K562 (cell line): Measurements from ENCODE around the gene TRIM2. TPM values are rescaled to one million over a fixed set of nuclear protein-coding genes. Genes with fewer than 3 reads are reported as not detected.
A peak's percentile ranks its signal among the peaks of the same experiment; 100 is the strongest.

Experiments used
- BCOR ChIP-seq: fragments of 450-650 bp; IDR thresholded peaks from 2 replicates; pipeline ENCODE4 v1.6.1; 2016
- DMBX1 ChIP-seq: fragments of 250-450 bp; sonication (Bioruptor Pico); IDR thresholded peaks from 2 replicates; pipeline ENCODE4 v1.8.0; 2022; ENCODE audit warnings: inconsistent platforms, mild to moderate bottlenecking, moderate library complexity, borderline replicate concordance
- E2F3 ChIP-seq: fragments of 250-450 bp; sonication (Bioruptor Pico); IDR thresholded peaks from 2 replicates; pipeline ENCODE4 v1.4.0; 2020; ENCODE audit warnings: mild to moderate bottlenecking
- EGR1 ChIP-seq: fragments of 450-650 bp; conservative IDR thresholded peaks from 2 replicates; pipeline ENCODE4 v1.6.1; 2017; ENCODE audit warnings: mild to moderate bottlenecking
- HDAC6 ChIP-seq: IDR thresholded peaks from 2 replicates; pipeline ENCODE4 v1.6.1; 2012; ENCODE audit warnings: low read depth, mild to moderate bottlenecking, control low read depth, inconsistent platforms, low read length, moderate library complexity
- HMG20B ChIP-seq: fragments of 250-450 bp; sonication (Bioruptor Pico); IDR thresholded peaks from 2 replicates; pipeline ENCODE4 v1.5.0; 2021; ENCODE audit warnings: mild to moderate bottlenecking
- MAX ChIP-seq: sonication (generic); formaldehyde crosslinking; IDR thresholded peaks from 2 replicates; pipeline ENCODE4 v1.9.0; 2022; ENCODE audit warnings: mild to moderate bottlenecking, missing genetic modification reagents
- MIER1 ChIP-seq: fragments of 450-650 bp; IDR thresholded peaks from 2 replicates; pipeline ENCODE4 v1.6.1; 2016; ENCODE audit warnings: antibody characterized with exemption, mild to moderate bottlenecking, low read depth
- MTA2 ChIP-seq: fragments of 450-650 bp; IDR thresholded peaks from 2 replicates; pipeline ENCODE4 v1.6.1; 2016; ENCODE audit warnings: low read depth
- MXI1 ChIP-seq: IDR thresholded peaks from 2 replicates; pipeline ENCODE4 v1.6.1; 2011; ENCODE audit warnings: low read depth, mild to moderate bottlenecking, improper control_type of control experiment, low read length
- NR0B1 ChIP-seq: fragments of 450-650 bp; IDR thresholded peaks from one replicate; pipeline ENCODE4 v1.6.1; 2018; ENCODE audit warnings: mild to moderate bottlenecking, moderate library complexity; ENCODE audit not compliant: partially characterized antibody
- POLR2AphosphoS2 ChIP-seq: IDR thresholded peaks from 2 replicates; pipeline ENCODE4 v1.6.1; 2012; ENCODE audit warnings: low read length, improper control_type of control experiment
- RAD21 ChIP-seq, 2 experiments: fragments of 250-450 bp in 1 of 2; fragments of 450-650 bp in 1 of 2; sonication (Bioruptor Pico) in 1 of 2; formaldehyde crosslinking in 1 of 2; IDR thresholded peaks in 1 of 2; conservative IDR thresholded peaks in 1 of 2; 2 replicates each; pipeline versions ENCODE4 v1.4.0 to v1.8.0; 2020 to 2022; ENCODE audit warnings: mild to moderate bottlenecking in 2 of 2, moderate library complexity in 1 of 2
- RBM25 ChIP-seq: fragments of 200-400 bp; formaldehyde crosslinking; IDR thresholded peaks from 2 replicates; pipeline ENCODE4 v1.6.1; 2018; ENCODE audit warnings: low read length, low read depth, moderate library complexity; ENCODE audit not compliant: severe bottlenecking
- SMARCA4 ChIP-seq: fragments of 450-650 bp; IDR thresholded peaks from 2 replicates; pipeline ENCODE4 v1.6.1; 2016
- SMC3 ChIP-seq: conservative IDR thresholded peaks from 2 replicates; pipeline ENCODE4 v1.6.1; 2011; ENCODE audit warnings: low read depth, low read length, improper control_type of control experiment; ENCODE audit not compliant: insufficient read depth
- TAF9B ChIP-seq: fragments of 450-650 bp; IDR thresholded peaks from 2 replicates; pipeline ENCODE4 v1.6.1; 2018; ENCODE audit warnings: mild to moderate bottlenecking; ENCODE audit not compliant: partially characterized antibody
- ZNF431 ChIP-seq: sonication (generic); formaldehyde crosslinking; IDR thresholded peaks from 2 replicates; pipeline ENCODE4 v1.8.0; 2022; ENCODE audit warnings: mild to moderate bottlenecking, missing genetic modification reagents
- ZNF445 ChIP-seq: fragments of 250-450 bp; sonication (Bioruptor Pico); IDR thresholded peaks from 2 replicates; pipeline ENCODE4 v1.4.0; 2020; ENCODE audit warnings: low read depth, mild to moderate bottlenecking, moderate library complexity
- ZNF764 ChIP-seq: fragments of 250-450 bp; sonication (Bioruptor Pico); IDR thresholded peaks from 2 replicates; pipeline ENCODE4 v1.4.0; 2020; ENCODE audit warnings: low read depth, mild to moderate bottlenecking, moderate library complexity
- polyA plus RNA-seq, 8 experiments: library from polyadenylated mRNA; depleted of rRNA in 4 of 8; stranded (reverse) in 5 of 8; unstranded in 3 of 8; fragments of >200 nt; fragmentation: Nextera tagmentation in 2 of 8; fragmentation: Illumina TruSeq in 1 of 8; extraction: Ambion mirVana in 2 of 8; extraction: Trizol in 1 of 8; gene quantifications; 2 replicates each; pipeline versions ENCODE4 v1.2.1 to v1.2.3, GENCODE V29; 2011 to 2014; ENCODE audit warnings: inconsistent platforms in 1 of 8, missing spikeins in 1 of 8
- total RNA-seq, 7 experiments: library from RNA; depleted of rRNA in 6 of 7; stranded (reverse); fragments of >200 nt in 6 of 7; fragmentation: Illumina TruSeq in 2 of 7; extraction: Trizol in 2 of 7; gene quantifications; 2 replicates each; pipeline versions ENCODE4 v1.2.1 to v1.2.3, GENCODE V29; 2011 to 2021; ENCODE audit warnings: low replicate concordance in 1 of 7
- TF ChIP-seq, protein P1 (sequence below): sonication (generic); formaldehyde crosslinking; IDR thresholded peaks from 2 replicates; pipeline ENCODE4 v1.8.1; 2022; ENCODE audit warnings: missing genetic modification reagents
- TF ChIP-seq, protein P2 (sequence below), 2 experiments: fragments of 200-800 bp in 1 of 2; sonication (Bioruptor generic) in 1 of 2; sonication (generic) in 1 of 2; formaldehyde crosslinking in 1 of 2; IDR thresholded peaks in 1 of 2; conservative IDR thresholded peaks in 1 of 2; 2 replicates each; pipeline versions ENCODE4 v1.5.0 to v1.6.1; 2016 to 2020; ENCODE audit warnings: missing compliant biosample characterization in 1 of 2, missing genetic modification characterization in 1 of 2, missing genetic modification reagents in 1 of 2

Gene TRIM2
- total and polyA plus RNA-seq, 9 of the 15 experiments (the other 6 are each of a cell fraction or from before 2014, with no cell fraction given), result 0.01 to 0.41 (median 0.13) TPM; not detected in 1

DNA sequence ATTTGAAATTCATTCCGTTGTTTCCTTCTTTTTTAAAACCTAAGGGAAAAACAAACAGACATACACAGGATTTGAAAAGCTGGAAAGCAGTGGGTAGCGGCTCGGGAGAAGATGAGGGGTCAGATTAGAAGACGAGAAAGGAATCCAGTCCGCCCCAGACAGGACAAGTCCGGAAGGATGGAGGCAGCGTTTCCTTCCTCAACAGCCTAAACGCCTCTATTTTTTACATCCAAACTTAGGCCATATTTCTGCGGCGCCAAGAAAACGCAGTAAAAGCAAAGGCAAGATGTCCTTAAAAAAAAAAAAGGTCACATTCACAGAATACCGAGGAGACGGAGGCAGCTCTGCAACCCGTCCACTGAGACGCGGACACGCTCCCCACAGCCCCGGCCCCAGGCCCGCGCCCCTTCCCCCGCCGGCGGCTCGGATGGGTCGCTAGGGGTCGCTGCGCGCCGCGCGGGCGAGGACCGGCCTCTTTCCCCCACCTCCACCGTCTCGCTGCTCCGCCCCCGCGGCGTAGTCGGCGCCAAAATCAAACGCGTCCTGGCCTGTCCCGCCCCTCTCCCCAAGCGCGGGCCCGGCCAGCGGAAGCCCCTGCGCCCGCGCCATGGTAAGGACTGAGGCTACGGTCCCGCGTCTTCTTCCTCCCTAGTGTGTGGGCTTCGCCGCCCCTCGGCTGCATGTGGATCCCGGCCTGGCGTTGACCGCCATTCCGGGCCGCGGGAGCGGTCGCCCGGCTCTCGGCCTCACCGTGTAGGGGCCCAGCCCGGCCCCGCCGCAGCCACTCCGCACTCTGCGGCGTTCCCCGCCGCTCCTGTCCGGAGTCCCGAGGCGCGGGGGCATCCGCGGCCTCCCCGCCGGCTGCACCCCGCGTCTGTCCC, 140.1 kb downstream of the TRIM2 start, which contains the start of gene MND1 (continued):
- TF ChIP-seq, protein P1, sequence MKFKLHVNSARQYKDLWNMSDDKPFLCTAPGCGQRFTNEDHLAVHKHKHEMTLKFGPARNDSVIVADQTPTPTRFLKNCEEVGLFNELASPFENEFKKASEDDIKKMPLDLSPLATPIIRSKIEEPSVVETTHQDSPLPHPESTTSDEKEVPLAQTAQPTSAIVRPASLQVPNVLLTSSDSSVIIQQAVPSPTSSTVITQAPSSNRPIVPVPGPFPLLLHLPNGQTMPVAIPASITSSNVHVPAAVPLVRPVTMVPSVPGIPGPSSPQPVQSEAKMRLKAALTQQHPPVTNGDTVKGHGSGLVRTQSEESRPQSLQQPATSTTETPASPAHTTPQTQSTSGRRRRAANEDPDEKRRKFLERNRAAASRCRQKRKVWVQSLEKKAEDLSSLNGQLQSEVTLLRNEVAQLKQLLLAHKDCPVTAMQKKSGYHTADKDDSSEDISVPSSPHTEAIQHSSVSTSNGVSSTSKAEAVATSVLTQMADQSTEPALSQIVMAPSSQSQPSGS (CRISPR knock-in tag), result no peak
- TF ChIP-seq, protein P2, sequence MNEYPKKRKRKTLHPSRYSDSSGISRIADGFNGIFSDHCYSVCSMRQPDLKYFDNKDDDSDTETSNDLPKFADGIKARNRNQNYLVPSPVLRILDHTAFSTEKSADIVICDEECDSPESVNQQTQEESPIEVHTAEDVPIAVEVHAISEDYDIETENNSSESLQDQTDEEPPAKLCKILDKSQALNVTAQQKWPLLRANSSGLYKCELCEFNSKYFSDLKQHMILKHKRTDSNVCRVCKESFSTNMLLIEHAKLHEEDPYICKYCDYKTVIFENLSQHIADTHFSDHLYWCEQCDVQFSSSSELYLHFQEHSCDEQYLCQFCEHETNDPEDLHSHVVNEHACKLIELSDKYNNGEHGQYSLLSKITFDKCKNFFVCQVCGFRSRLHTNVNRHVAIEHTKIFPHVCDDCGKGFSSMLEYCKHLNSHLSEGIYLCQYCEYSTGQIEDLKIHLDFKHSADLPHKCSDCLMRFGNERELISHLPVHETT (CRISPR knock-in tag; conservative IDR thresholded peaks at IDR 0.05 in 1 of 2, IDR thresholded peaks at IDR 0.05 in 1 of 2), result no peak
- TF ChIP-seq NR0B1 (no peak), MXI1 (no peak; the same call in 1 of the 2 replicates), MTA2 (no peak), HMG20B (CRISPR knock-in tag) (no peak), RBM25 (peak; percentile 9), HDAC6 (no peak), TAF9B (no peak), SMC3 (peak; percentile 66), POLR2AphosphoS2 (no peak), RAD21 (CRISPR knock-in tag; conservative IDR thresholded peaks at IDR 0.05 in 1 of 2, IDR thresholded peaks at IDR 0.05 in 1 of 2) (peak; percentile 69 to 71), MIER1 (no peak), ZNF764 (CRISPR knock-in tag) (no peak), MAX (peak; percentile 55), DMBX1 (CRISPR knock-in tag) (no peak), E2F3 (CRISPR knock-in tag) (peak; percentile 87), SMARCA4 (no peak), ZNF445 (CRISPR knock-in tag) (no peak), ZNF431 (CRISPR knock-in tag) (peak; percentile 21; the same call in 1 of the 2 replicates), BCOR (no peak), EGR1 (peak; percentile 95)
